ENCODE results near the gene GNB1L.
"Not testable (repeated sequence)": the region's sequence is repeated elsewhere in the genome, so short reads cannot be mapped to it uniquely, and the experiment has no call there.

The GNB1L gene

GRCh38 chr22:19888131-19888746 lies 33.6 kb upstream of the GNB1L start:
- DNase-seq: no peak

GRCh38 chr22:19887256-19887985 lies 32.7 kb upstream of the GNB1L start:
- DNase-seq: no peak

GRCh38 chr22:19886605-19887255 lies 32.1 kb upstream of the GNB1L start:
- no peak for DNase-seq

- DNase-seq: no peak
Observed at GRCh38 chr22:19885841-19886592, 31.3 kb upstream of the GNB1L start.

- DNase-seq: no peak
Observed at GRCh38 chr22:19884954-19885751, 30.5 kb upstream of the GNB1L start.

GRCh38 chr22:19884161-19884953 lies 29.7 kb upstream of the GNB1L start:
- no peak for DNase-seq

GRCh38 chr22:19883446-19883845 lies 28.8 kb upstream of the GNB1L start:
- DNase-seq: not testable (repeated sequence)

GRCh38 chr22:19882446-19883381 lies 28.0 kb upstream of the GNB1L start:
- no peak for DNase-seq

GRCh38 chr22:19880786-19881569 lies 26.3 kb upstream of the GNB1L start:
- DNase-seq: no peak

- no peak for DNase-seq
Observed at GRCh38 chr22:19879992-19880785, 25.5 kb upstream of the GNB1L start.

- no peak for DNase-seq
Observed at GRCh38 chr22:19879643-19879991, 24.9 kb upstream of the GNB1L start.

GRCh38 chr22:19879246-19879570 lies 24.5 kb upstream of the GNB1L start:
- DNase-seq: no peak

GRCh38 chr22:19878461-19879245 lies 24.0 kb upstream of the GNB1L start:
- DNase-seq: no peak

GRCh38 chr22:19877626-19878339 lies 23.1 kb upstream of the GNB1L start:
- DNase-seq: no peak

GRCh38 chr22:19876941-19877625 lies 22.4 kb upstream of the GNB1L start:
- DNase-seq: no peak

- no peak for DNase-seq
Observed at GRCh38 chr22:19876314-19876940, 21.8 kb upstream of the GNB1L start.
